ENCODE data around the gene POU2F3.

The POU2F3 gene

GRCh38 chr11:120305286-120305685, 65.3 kb downstream of the POU2F3 start:
- TF ChIP-seq CTCF (IDR thresholded peaks at IDR 0.05), result no peak
- DNase-seq (ENCODE audit: low spot score), result no peak
- Histone ChIP-seq H3K27ac (no peak overlapping the region), H3K4me3 (no peak overlapping the region)

- Histone ChIP-seq H3K27ac (no peak overlapping the region), H3K4me3 (no peak overlapping the region)
- no peak for TF ChIP-seq CTCF (IDR thresholded peaks at IDR 0.05)
- DNase-seq (ENCODE audit: low spot score), result no peak
Measured at GRCh38 chr11:120306519-120307242, 66.7 kb downstream of the POU2F3 start.

- no peak overlapping the region for H3K4me3 ChIP-seq
- no peak for DNase-seq (ENCODE audit: low spot score)
- no peak overlapping the region for H3K27ac ChIP-seq
- no peak for TF ChIP-seq CTCF (IDR thresholded peaks at IDR 0.05)
Measured at GRCh38 chr11:120307476-120307875, 67.5 kb downstream of the POU2F3 start.

GRCh38 chr11:120308081-120308480, 68.1 kb downstream of the POU2F3 start:
- DNase-seq (ENCODE audit: low spot score), result no peak
- Histone ChIP-seq H3K4me3 (no peak overlapping the region), H3K27ac (no peak overlapping the region)
- no peak for TF ChIP-seq CTCF (IDR thresholded peaks at IDR 0.05)

GRCh38 chr11:120310870-120311269, 70.9 kb downstream of the POU2F3 start:
- H3K27ac ChIP-seq, result no peak overlapping the region
- no peak for TF ChIP-seq CTCF (IDR thresholded peaks at IDR 0.05)
- no peak for DNase-seq (ENCODE audit: low spot score)

GRCh38 chr11:120314861-120315260, 74.9 kb downstream of the POU2F3 start:
- no peak for DNase-seq (ENCODE audit: low spot score)
- Histone ChIP-seq H3K4me3 (no peak overlapping the region), H3K27ac (no peak overlapping the region)
- no peak for TF ChIP-seq CTCF (IDR thresholded peaks at IDR 0.05)

More at GRCh38 chr11:120310870-120311269, 70.9 kb downstream of the POU2F3 start:
- H3K4me3 ChIP-seq, result no peak overlapping the region
